ENCODE results near the gene CD3D.

GRCh38 chr11:118320515-118320914, 22.0 kb downstream of the CD3D start:
- TF ChIP-seq EP300 (IDR thresholded peaks at IDR 0.05; ENCODE audit: borderline replicate concordance) (no peak), YY1 (IDR thresholded peaks at IDR 0.05; ENCODE audit: low read depth) (no peak), MAX (IDR thresholded peaks at IDR 0.05) (no peak), TCF12 (IDR thresholded peaks at IDR 0.05; ENCODE audit: low read depth) (no peak), CEBPB (IDR thresholded peaks at IDR 0.05) (no peak), REST (IDR thresholded peaks at IDR 0.05; ENCODE audit: low read depth) (no peak), EGR1 (IDR thresholded peaks at IDR 0.05) (no peak), RAD21 (IDR thresholded peaks at IDR 0.05; ENCODE audit: low read depth) (no peak), FOXM1 (IDR thresholded peaks at IDR 0.05; ENCODE audit: borderline replicate concordance, low read depth) (no peak), TAF1 (IDR thresholded peaks at IDR 0.05; ENCODE audit: low read depth) (no peak), ZBTB7A (IDR thresholded peaks at IDR 0.05; ENCODE audit: low read depth) (no peak)
